IPS DF 19.7 (cell line): ENCODE data around the gene CELF2.
"Not testable (repeated sequence)": the region's sequence is repeated elsewhere in the genome, so short reads cannot be mapped to it uniquely, and the experiment has no call there.

Source experiments
- DNase-seq: peaks from one replicate; pipeline ENCODE4 v3.0.0-alpha.2; 2013; ENCODE audit warnings: low read depth, low spot score

CELF2 gene

GRCh38 chr10:11170993-11171851, 153.6 kb downstream of the CELF2 start:
- DNase-seq = no peak

GRCh38 chr10:11173042-11173441, 155.4 kb downstream of the CELF2 start:
- DNase-seq = no peak

- DNase-seq = no peak
Measured at GRCh38 chr10:11175823-11176243, 158.2 kb downstream of the CELF2 start.

- DNase-seq = no peak
Measured at GRCh38 chr10:11176746-11177145, 159.1 kb downstream of the CELF2 start.

GRCh38 chr10:11177381-11177780, 159.7 kb downstream of the CELF2 start:
- no peak for DNase-seq

- DNase-seq = no peak
Measured at GRCh38 chr10:11177926-11178471, 160.3 kb downstream of the CELF2 start.

GRCh38 chr10:11178606-11179515, 161.2 kb downstream of the CELF2 start:
- DNase-seq = no peak

- no peak for DNase-seq
Measured at GRCh38 chr10:11179516-11180105, 161.9 kb downstream of the CELF2 start.

- no peak for DNase-seq
Measured at GRCh38 chr10:11180228-11180627, 162.6 kb downstream of the CELF2 start.

GRCh38 chr10:11181978-11182377, 164.3 kb downstream of the CELF2 start:
- DNase-seq = no peak

- no peak for DNase-seq
Measured at GRCh38 chr10:11183015-11183414, 165.3 kb downstream of the CELF2 start.

- DNase-seq = no peak
Measured at GRCh38 chr10:11184093-11184492, 166.4 kb downstream of the CELF2 start.

- not testable (repeated sequence) for DNase-seq
Measured at GRCh38 chr10:11185128-11185665, 167.5 kb downstream of the CELF2 start.

- no peak for DNase-seq
Measured at GRCh38 chr10:11186374-11186773, 168.7 kb downstream of the CELF2 start.

GRCh38 chr10:11189582-11190376, 172.1 kb downstream of the CELF2 start:
- no peak for DNase-seq

- no peak for DNase-seq
Measured at GRCh38 chr10:11191190-11191589, 173.5 kb downstream of the CELF2 start.

- DNase-seq = no peak
Measured at GRCh38 chr10:11191678-11192077, 174.0 kb downstream of the CELF2 start.

- DNase-seq = no peak
Measured at GRCh38 chr10:11192304-11193000, 174.8 kb downstream of the CELF2 start.

- no peak for DNase-seq
Measured at GRCh38 chr10:11193001-11193551, 175.4 kb downstream of the CELF2 start.
